K562 treated with DMSO at 1 percent for 12 hours (cell line): ENCODE measurements around the gene NAP1L1. TPM values are rescaled to one million over a fixed set of nuclear protein-coding genes. Genes with fewer than 3 reads are reported as not detected.

Experiments used
- total RNA-seq: library from RNA; unstranded; fragments of 300-600 nt; gene quantifications from 2 replicates; pipeline ENCODE4 v1.2.3, GENCODE V29; 2022; ENCODE audit not compliant: insufficient read depth

The NAP1L1 gene
- 356 and 594 TPM in 2 replicates for total RNA-seq

GRCh38 chr12:76083904-76084862 lies at the start of gene NAP1L1:
TSS of gene NAP1L1 (minus strand) at chr12:76084685. CDS start at chr12:76074219, 10,466 bp downstream.

GRCh38 chr12:76031414-76032042 lies 53.0 kb downstream of the NAP1L1 start, which contains the start of gene PHLDA1:
TSS of gene PHLDA1 (minus strand) at chr12:76031776.

Other genes with a start within 250 kb of the NAP1L1 start
- gene PHLDA1, start 52.9 kb downstream of the NAP1L1 start, total RNA-seq = 0.78 and 1.2 TPM in 2 replicates